CD4-positive, alpha-beta T cell treated with Interleukin-6 at 100 ng/mL for 8 hours (primary cell): ENCODE data around the gene PTRHD1.
"Not testable (repeated sequence)": the region's sequence is repeated elsewhere in the genome, so short reads cannot be mapped to it uniquely, and the experiment has no call there.

Experiments
- DNase-seq: peaks from one replicate; pipeline ENCODE4 v3.0.0-alpha.2; 2020; ENCODE audit warnings: mixed read lengths, low spot score

PTRHD1 gene

DNA sequence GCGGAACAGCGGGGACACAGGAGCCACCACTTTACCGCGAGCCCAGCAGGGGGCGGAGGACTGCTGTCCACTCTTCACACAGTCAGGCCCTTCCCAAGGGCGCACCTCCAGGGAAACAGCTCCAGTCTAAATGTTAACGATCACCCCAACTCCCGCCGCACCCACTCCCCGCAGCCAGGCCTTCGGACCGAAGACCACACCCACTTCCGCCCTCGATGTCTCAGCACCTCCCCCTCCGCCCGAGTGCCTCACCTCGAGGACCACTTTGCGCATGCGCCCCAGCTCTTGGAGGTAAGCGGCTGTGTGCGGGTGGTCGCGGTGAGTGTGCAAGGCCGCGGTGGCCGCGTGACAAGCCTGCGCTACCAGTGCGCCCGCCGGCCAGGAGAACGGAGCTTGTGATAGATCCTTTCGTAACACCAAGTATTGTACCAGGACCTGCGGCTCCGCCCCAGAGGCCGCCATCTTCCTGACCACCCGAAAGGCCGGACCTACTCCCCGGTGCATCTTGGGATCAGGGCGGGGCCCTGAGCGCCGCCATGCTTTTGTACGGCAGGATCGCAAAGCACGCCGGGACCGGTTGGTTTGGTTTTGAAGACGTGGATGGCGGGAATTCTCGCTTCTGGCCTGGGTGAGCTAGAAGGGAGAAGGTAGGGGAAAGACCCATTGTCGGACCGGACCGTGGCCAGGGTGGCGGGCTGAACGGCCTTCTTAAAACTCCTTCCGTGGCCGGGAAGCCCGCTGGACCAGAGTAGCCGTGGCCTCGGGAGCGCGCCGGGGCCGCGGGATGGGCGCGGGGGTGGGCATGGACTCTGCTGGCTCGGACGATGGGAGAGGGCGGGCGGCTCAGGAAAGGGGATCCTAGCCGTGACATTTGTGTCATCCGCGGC is at the start of gene PTRHD1, which contains the start of gene CENPO:
Gene PTRHD1 (minus strand): TSS at position 518 of the 887 bp plus-strand sequence. CDS start 14 bp downstream, at position 504.
Gene CENPO (plus strand): TSS at position 552 of the 887 bp plus-strand sequence. CDS start 495 bp downstream, outside the sequence.
- DNase-seq = peak; percentile 94

- DNase-seq = no peak
These were observed 49.2 kb upstream of the PTRHD1 start for GRCh38 chr2:24842081-24843050.

DNA sequence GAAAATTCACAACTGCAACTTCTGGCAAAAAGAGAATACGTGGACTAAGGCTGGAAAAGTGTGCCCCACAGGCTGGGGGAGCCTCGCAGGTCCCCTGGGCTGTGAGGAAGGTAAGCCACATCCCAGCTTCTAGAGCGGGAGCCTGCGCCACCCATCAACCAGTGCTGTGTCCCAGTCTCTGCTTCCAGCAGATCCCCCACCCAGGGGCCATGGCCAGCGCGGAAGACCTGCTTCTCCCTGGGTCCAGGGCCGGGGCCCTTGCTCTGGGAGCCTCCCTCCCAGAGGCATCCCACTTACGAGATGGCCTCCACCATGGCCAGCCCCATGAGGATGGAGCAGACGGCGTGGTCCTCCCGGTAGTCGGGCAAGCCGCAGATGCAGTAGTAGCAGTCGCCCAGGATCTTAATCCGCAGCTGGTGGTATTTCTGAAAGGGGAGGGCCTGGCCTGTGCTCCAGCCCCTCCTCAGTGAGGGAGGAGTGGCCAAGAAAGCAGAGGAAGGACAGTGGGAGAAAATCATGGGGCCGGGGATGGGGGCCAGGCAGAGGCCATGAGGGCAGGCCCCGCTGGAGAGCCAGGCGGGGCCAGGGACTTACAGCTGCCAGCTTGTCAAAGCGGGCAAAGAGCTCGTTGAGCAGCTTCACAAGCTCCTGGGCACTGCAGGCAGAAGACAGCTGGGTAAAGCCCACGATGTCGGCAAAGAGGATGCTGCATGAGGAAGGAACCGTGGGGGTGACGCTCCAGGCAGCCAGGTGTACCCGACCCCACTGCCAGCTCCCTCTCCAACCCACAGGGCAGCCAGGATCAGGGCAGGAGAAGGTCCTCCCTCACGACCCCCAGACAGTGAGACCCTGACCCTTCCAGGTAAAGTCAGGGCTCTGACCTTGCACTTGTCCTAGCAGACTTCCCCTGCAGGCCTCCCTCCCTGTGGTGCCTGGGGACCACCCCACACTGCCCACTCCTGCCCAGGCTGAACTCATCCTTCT is 48.1 kb upstream of the PTRHD1 start:
- no peak for DNase-seq

DNA sequence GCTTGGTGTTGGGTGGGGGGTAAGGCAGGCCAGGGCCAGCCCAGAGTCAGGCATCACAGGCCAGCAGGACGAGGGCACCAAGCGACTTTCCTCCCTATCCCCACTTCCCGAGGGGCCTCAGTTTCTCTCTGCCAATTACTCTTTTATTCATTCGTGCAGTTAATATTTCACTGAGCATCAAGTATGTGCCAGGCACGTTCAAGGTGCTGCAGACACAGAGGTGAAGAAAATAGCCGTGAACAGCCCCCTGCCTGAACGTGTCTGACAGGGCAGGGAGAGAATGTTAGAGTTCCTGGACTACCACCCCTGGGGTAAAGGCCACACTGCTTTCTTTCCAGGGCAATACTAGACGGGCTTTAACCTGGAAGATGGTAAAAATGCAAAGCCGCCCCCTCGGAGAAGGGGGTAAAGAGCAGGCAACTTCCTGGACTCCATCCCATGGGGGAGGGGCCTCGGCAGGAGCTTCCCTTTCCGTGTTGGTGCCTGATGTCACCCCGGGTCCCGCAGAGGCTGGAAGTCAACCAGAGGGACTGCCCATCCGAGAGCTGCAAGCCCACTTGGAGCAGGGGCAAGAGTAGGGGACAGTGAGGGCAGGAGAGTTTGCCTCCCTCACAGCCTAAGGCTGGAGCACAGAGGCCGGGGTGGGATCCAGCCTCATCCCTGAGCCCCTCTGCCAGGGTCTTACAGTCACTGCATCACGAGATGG is 47.1 kb upstream of the PTRHD1 start:
- no peak for DNase-seq

DNA sequence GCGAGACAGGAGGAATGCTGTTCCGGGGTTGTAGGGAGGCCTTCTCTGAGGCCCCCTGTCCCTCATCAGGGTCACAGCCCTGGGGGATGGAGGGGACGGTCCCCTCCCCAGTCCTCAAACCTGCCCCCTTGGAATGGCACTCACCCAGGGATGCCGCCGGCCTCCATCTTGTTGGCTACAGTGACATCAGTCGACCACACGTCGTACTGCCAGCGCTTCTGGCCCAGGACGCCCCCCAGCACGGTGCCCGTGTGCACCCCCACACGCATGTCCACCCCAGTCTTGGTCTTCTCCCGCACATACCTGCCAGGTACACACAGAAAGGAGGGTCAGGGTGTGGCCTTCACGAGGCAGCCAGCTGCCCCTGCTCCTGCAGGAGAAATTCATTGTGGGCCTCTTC is 46.5 kb upstream of the PTRHD1 start:
- DNase-seq = no peak

DNA sequence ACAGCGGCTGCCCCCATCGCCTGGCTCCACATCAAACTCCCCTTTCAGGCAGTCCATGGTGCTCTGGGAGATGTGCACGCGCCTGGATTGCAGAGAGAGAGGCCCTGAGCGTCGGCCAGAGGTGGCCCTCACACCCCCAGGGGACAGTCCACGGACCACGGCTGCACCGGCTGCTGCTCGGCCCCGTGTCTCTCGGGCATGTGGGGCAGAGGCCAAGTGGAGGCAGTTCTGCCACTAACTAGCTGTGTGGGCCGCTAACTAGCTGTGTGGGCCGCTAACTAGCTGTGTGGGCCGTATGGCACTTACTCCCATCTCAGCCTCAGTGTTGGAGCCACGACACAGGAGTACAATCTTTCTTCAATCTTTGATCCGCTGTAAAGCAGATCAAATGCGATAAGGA is 45.4 kb upstream of the PTRHD1 start:
- DNase-seq = no peak

DNA sequence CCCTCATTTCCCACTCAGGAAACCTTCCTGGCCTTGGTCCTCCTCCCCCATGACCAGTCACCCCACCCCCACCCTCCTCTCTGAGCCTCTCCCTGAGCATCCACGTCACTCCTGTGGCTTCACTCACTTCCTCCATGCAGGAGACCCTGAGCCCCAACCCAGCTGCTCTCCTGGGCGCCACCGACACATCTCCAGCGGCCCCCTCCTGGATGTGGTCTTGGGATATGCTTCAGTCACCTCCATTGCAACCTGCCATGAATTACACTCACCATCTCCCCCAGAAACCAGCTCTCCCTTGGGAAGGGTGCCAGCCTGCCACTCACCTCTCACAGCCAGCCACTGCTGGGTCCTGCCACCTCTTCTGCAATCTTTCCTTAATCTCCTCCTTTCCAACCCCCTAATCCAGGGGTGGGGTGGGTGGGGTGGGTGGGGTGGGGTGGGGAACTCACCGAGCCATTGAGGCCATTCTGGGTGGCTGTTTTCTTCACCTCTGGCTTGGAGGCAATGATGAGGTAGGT is 44.9 kb upstream of the PTRHD1 start:
- DNase-seq = no peak

GRCh38 chr2:24836706-24837105 is 43.5 kb upstream of the PTRHD1 start:
- DNase-seq = no peak

GRCh38 chr2:24836206-24836605 is 43.0 kb upstream of the PTRHD1 start:
- DNase-seq = no peak

GRCh38 chr2:24835411-24835810 is 42.2 kb upstream of the PTRHD1 start:
- not testable (repeated sequence) for DNase-seq

DNA sequence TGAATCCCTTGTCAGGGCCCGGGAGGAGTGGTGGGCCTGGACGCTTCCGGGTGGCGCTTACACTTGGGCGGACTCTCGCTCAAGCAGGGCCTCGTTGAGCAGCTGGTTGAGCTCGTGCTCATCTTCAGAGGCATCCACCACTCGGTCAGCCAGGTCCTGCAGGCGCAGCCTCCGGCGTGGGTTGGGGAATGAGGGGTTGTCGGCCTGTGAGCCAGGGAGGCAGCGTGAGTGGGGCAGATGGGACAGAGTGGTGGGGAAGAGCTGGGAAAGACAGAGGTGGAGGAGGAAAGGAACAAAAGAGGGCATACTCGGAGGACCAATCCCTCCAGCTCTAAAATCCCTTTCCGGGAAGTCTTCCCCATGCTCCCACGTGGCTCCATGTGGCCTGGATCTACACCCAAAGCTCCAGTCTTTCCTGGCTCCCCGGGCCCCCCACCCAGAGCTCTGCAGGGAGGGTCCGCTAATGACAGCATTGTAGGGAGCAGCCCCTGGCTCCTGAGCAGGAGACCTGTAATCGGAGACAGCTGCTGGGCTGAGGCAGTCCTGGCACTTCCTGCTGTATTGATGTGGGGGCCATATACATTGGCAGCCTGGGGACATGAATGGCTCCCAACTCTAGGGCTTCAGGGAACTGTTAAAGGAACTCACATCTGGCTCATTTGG is 41.7 kb upstream of the PTRHD1 start:
- DNase-seq = no peak

- DNase-seq = no peak
These were observed 40.9 kb upstream of the PTRHD1 start for GRCh38 chr2:24833821-24834732.

DNA sequence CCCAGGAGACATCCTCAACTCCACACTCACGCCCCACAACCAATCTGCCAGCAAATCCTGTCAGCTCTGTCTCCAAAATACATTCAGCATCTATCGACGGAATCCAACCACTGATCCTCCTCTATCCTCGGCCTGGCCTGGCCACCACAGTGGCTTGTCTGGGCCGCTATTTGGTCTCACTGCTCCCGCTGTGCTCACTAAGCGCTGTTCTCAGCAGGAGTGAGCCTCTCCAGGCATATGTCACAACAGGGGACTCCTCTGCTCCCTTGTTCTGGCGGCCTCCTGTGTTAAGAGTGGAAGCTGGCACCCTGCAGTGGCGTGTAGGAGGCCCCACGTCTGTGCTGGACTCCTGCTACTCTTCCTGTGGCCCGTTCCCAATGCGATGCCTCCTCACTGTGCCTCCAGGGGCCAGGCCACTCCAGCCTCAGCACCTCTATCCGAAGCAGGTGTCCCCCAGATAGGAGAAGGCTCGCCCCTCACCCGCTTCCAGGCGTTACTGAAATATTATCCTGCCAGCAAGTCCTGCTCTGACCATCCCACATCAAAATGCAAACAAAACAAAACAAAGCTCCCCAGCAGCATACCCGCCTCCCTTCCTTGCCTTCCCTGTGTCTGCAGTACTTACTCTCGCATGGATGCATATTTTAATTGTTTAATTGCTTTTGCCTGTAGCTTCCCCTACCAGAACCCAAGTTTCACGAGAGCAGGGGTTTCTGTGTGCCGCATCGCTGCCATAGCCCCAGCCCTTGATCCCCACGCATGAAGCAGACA is 39.9 kb upstream of the PTRHD1 start:
- no peak for DNase-seq

DNA sequence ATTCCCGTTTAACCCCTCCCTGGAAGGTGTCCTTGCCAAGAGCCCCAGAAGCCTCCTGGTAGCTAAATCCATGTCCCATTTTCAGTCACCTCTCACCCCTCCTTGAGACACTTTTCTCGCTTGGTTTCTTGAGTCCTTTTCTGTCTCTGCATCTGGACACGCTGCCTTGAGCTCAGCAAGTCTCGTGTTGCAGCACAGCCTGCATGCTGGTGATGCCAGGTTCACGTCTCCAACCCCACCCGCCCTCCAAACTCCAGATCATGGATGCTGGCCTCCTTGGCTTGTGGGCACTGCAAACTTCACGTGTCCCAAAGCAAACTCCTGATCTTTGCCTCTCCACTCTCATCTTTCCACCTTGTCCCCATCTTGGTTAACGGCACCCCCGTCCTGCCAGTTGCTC is 39.3 kb upstream of the PTRHD1 start:
- DNase-seq = no peak

GRCh38 chr2:24832073-24832461 is 38.9 kb upstream of the PTRHD1 start:
- no peak for DNase-seq

GRCh38 chr2:24831221-24832072 is 38.3 kb upstream of the PTRHD1 start:
- no peak for DNase-seq

DNA sequence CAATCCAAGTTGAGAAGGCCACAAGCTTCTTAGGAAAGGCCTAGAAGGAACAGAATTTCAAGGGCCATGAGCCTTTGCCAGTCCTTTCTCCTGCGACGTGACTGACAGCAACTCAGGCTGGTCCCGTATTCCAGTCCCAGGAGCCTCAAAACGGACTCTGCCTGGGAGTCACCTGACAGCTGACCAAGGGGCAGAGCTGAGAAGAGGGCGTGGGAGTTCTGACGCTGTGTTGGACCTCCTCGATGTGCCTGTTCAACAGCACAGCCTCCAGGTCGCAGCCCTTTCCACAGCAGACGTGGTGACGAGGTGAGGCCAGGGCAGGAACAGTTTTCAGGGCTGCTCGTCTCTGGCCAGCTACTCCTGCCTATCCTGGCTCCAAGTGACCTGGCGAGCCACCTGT is 37.6 kb upstream of the PTRHD1 start:
- DNase-seq = no peak
